Measurements from ENCODE around the gene CASQ1. TPM values are rescaled to one million over a fixed set of nuclear protein-coding genes. Genes with fewer than 3 reads are reported as not detected.

Gene CASQ1
- total RNA-seq, 4 donors from 2014 or later, result 0.12 to 0.23 TPM; not detected in 2

DNA sequence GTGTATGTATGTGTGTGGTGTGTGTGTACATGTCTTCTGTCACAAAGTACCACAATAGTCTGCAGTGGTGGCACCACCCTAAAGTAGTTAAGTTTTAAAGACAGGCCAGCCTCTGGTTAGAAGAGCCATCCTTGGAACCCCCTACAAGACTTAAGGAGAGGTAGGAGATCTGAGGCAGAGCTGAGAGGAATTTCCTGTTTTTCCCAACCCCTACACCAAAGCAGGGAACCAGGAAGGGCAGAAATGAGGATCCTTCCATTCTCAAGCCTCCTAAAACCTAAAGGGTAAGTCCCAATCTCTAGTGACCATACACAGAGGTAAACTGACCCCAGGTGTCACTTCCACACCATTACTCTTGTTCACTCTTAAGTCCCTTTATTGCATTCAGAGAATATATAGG, 25.9 kb downstream of the CASQ1 start:
- intact Hi-C loops (cut with DNase I; ENCODE audit: low total_unique reads), result no loop called here
- no peak overlapping the region for H3K4me3 ChIP-seq (ENCODE audit: low read depth, poor library complexity, severe bottlenecking)
- no peak for TF ChIP-seq POLR2A (IDR thresholded peaks at IDR 0.05)
- TF ChIP-seq, protein P1, sequence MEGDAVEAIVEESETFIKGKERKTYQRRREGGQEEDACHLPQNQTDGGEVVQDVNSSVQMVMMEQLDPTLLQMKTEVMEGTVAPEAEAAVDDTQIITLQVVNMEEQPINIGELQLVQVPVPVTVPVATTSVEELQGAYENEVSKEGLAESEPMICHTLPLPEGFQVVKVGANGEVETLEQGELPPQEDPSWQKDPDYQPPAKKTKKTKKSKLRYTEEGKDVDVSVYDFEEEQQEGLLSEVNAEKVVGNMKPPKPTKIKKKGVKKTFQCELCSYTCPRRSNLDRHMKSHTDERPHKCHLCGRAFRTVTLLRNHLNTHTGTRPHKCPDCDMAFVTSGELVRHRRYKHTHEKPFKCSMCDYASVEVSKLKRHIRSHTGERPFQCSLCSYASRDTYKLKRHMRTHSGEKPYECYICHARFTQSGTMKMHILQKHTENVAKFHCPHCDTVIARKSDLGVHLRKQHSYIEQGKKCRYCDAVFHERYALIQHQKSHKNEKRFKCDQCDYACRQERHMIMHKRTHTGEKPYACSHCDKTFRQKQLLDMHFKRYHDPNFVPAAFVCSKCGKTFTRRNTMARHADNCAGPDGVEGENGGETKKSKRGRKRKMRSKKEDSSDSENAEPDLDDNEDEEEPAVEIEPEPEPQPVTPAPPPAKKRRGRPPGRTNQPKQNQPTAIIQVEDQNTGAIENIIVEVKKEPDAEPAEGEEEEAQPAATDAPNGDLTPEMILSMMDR (IDR thresholded peaks at IDR 0.05), result no peak
- no peak for DNase-seq (ENCODE audit: low spot score in 2 of 2)

DNA sequence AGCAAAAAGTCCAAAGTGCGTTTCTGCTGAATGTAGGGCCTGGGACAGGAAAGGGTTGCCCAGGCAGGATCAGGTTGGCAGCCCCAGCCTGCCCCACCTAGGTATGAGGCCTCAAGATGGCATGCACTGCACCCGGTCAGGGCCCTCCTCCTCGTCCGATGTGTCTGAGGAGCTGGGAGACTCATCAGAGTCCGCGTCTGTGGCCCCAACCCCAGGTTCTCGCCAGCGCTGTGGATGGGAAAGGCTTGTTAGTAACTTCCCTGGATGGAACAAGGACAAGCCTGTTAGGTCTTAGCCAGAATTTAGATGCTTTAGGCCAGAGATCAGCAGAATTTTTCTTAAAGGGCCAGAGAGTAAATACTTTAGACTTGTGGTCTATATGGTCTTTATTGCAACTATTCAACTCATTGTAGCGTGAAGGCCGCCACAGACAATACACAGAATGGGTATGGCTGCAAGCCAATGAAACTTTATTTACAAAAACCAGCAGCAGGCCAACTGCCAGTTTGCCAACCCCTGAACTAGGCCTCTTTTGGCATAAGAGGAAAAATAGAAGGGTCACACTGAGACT, 27.2 kb downstream of the CASQ1 start:
- WGBS, 2 donors, result 38% methylated on average over 10 of the region's 10 CpGs
- H3K4me3 ChIP-seq (ENCODE audit: low read depth, poor library complexity, severe bottlenecking), result no peak overlapping the region
- no peak for DNase-seq (ENCODE audit: low spot score in 2 of 2)
- intact Hi-C loops (cut with DNase I; ENCODE audit: low total_unique reads), result no loop called here
- TF ChIP-seq POLR2A (IDR thresholded peaks at IDR 0.05), result no peak
- TF ChIP-seq, protein P1 (IDR thresholded peaks at IDR 0.05), result no peak

DNA sequence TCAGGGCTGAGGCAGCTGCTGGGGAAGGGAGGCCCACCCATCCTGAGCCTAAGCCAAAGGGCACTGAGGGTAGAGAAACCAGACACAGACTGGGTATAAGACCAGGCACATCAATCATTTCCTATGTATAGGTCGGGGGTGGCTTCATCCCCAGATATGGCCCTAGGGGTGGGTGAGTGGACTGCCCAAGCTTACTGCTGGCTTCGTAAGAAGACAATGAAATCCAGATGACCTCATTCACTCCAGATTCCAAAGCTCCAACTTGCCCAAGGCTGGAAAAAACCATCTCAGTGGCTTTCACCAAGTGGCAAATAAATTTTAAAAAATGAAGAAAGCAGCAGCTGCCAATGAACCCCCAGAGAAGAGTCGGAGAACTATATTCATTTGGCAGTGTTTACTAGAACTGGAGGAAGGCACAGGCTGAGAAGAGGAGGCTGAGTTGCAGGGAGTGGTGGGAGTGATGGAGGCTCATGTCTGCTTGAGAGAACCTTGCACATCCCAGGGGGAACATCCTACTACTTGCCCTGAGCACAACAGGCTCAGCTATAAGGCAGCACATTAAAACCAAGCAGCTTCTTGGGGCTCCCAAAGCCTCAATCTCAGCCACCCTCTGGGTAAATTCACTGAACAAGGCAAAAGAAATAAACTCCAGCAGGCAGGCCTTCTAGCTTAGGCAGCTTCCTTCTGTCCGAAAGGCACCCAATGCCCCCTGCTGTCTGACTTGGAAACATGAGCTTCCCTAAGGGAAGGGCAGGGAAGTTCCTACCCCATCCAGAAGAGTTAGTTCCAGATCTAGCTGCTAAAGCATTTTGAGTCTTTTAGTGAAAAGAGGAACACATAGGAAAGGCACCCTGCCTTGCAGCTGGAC, 28.9 kb downstream of the CASQ1 start:
- no peak for DNase-seq (ENCODE audit: low spot score in 2 of 2)
- intact Hi-C loops (cut with DNase I; ENCODE audit: low total_unique reads), result no loop called here
- no peak overlapping the region for H3K4me3 ChIP-seq (ENCODE audit: low read depth, poor library complexity, severe bottlenecking)
- 30 to 34% methylated on average over 4 of the region's 4 CpGs for WGBS, 2 donors
- TF ChIP-seq, protein P1 (IDR thresholded peaks at IDR 0.05), result no peak
- TF ChIP-seq POLR2A (IDR thresholded peaks at IDR 0.05), result no peak

DNA sequence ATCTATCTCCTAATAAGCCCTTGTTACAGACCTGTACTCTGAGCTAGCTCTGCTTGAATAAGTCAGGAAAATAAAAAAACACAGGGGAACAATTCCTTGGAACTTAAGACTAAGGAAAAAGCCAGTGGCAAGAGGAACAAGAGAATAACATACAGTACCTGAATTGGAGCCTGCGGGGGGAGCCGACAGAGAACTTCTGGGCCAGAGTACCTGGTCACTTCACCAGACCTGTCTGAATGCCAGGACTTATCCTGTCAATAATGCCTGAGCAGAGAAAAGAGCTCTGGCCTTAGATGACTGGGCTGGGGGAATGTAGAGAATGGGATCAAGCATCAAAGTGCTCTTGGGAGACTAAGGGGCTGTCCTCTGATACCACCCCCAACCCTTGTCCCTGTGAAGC, 29.9 kb downstream of the CASQ1 start:
- TF ChIP-seq, protein P1 (IDR thresholded peaks at IDR 0.05), result no peak
- no peak for TF ChIP-seq POLR2A (IDR thresholded peaks at IDR 0.05)
- WGBS, 2 donors, result 81 to 96% methylated on average over 2 of the region's 2 CpGs
- intact Hi-C loops (cut with DNase I; ENCODE audit: low total_unique reads), result no loop called here
- no peak overlapping the region for H3K4me3 ChIP-seq (ENCODE audit: low read depth, poor library complexity, severe bottlenecking)
- DNase-seq (ENCODE audit: low spot score in 2 of 2), result no peak

DNA sequence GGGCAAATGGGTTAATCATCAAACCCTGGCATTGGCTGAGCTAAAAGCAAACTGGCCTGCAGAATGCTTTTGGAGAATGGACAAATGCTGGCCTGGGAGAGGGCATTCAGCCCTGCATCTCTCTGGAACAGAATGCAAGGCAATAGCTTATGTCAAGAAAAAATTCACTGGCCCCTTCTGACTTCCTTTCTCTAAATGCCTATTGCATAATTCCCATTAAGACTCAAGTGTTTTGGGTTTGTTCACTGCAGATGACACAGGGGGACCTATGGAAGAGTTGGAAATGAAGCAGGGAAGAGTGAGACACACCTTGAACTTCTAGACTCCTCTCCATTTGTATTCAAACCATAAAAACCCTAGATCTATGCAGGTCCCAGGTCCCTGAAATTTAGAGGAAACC, 30.7 kb downstream of the CASQ1 start:
- DNase-seq (ENCODE audit: low spot score in 2 of 2), result no peak
- H3K4me3 ChIP-seq (ENCODE audit: low read depth, poor library complexity, severe bottlenecking), result no peak overlapping the region
- no peak for TF ChIP-seq POLR2A (IDR thresholded peaks at IDR 0.05)
- TF ChIP-seq, protein P1 (IDR thresholded peaks at IDR 0.05), result no peak
- intact Hi-C loops (cut with DNase I; ENCODE audit: low total_unique reads), result no loop called here
